ENCODE results near the gene TUBB. TPM values are rescaled to one million over a fixed set of nuclear protein-coding genes. Genes with fewer than 3 reads are reported as not detected.
"Not testable (repeated sequence)": the region's sequence is repeated elsewhere in the genome, so short reads cannot be mapped to it uniquely, and the experiment has no call there.

Gene TUBB
- total and polyA plus RNA-seq, 9 of the 15 experiments (the other 6 are each of a cell fraction or from before 2014, with no cell fraction given) = 971 to 2,870 (median 1,478) TPM

- ChIA-PET CTCF (ENCODE audit: low intra/inter-chr PET ratio) (interaction anchor here (0.8 to 5.0 kb wide), 7 partner anchors 9 to 238 kb away, joined by 3 to 92 read pairs (median 9); partner anchors contain the start of gene DHX16), POLR2A (interaction anchor here (0.6 to 27.1 kb wide), 17 partner anchors 7 to 387 kb away, joined by 3 to 524 read pairs (median 4); partner anchors contain the start of genes GTF2H4 and NRM)
- Histone ChIP-seq H3K36me3 (ENCODE audit: control insufficient read depth, insufficient read depth, low read length) (peaks cover 52% of the 10 kb centered on the region), H3K27ac (ENCODE audit: extremely low read depth, low read depth, low read length) (peak overlapping the region; percentile 91), H4K20me1 (replicated peaks; ENCODE audit: control insufficient read depth, insufficient read depth, low read length) (peaks cover 44% of the 10 kb centered on the region), H3K79me2 (ENCODE audit: control insufficient read depth, insufficient read depth, low read length) (peaks cover 82% of the 10 kb centered on the region), H3K4me2 (ENCODE audit: insufficient read depth, low read length) (peak overlapping the region; percentile 98), H3K9ac (ENCODE audit: insufficient read depth in 1 of 2, low read depth in 2 of 2, low read length in 2 of 2) (peak overlapping the region; percentile 96), H3K4me3 (peak overlapping the region; percentile 89), H3K4me1 (replicated peaks in 1 of 2; ENCODE audit: control insufficient read depth in 2 of 2, insufficient read depth in 2 of 2, low read length in 2 of 2) (peaks cover 19 to 21% of the 10 kb centered on the region in 2 experiments)
- TF ChIP-seq TFE3 (CRISPR knock-in tag; IDR thresholded peaks at IDR 0.05) (peak; percentile 42), HIVEP1 (CRISPR knock-in tag; IDR thresholded peaks at IDR 0.05) (0 out of 2 replicates have a peak, but pooled peaks have one; percentile 1), JUN (CRISPR knock-in tag; IDR thresholded peaks at IDR 0.05; ENCODE audit: borderline replicate concordance) (0 out of 2 replicates have a peak, but pooled peaks have one; percentile 26), SUPT5H (IDR thresholded peaks at IDR 0.05) (0 out of 2 replicates have a peak, but pooled peaks have one; percentile 41), NR2C2 (tag; IDR thresholded peaks at IDR 0.05) (0 out of 2 replicates have a peak, but pooled peaks have one; percentile 1), POLR2A (conservative IDR thresholded peaks at IDR 0.05) (peak; percentile 36; the same call in 1 of the 2 replicates), ZNF584 (CRISPR knock-in tag; IDR thresholded peaks at IDR 0.05; ENCODE audit: low read depth) (0 out of 2 replicates have a peak, but pooled peaks have one; percentile 43), EGR1 (conservative IDR thresholded peaks at IDR 0.05) (peak; percentile 46), RHOXF2B (CRISPR knock-in tag; conservative IDR thresholded peaks at IDR 0.05) (0 out of 2 replicates have a peak, but pooled peaks have one; percentile 20)
- not testable (repeated sequence) for H2AFZ ChIP-seq (ENCODE audit: low read depth, low read length); BruUV-seq (replicated peaks); H3K9me3 ChIP-seq (replicated peaks; ENCODE audit: control insufficient read depth, insufficient read depth, low read depth, low read length); FAIRE-seq; H3K9me1 ChIP-seq (ENCODE audit: control insufficient read depth, insufficient read depth, low read length); DNase-seq (ENCODE audit: extremely low read depth in 1 of 4, low spot score in 3 of 4); ATAC-seq; H3K27me3 ChIP-seq (ENCODE audit: control insufficient read depth in 2 of 2, insufficient read depth in 2 of 2, low read length in 2 of 2); TF ChIP-seq JUN (IDR thresholded peaks at IDR 0.05; ENCODE audit: borderline replicate concordance, low read depth, low read length); NR2C2 (CRISPR knock-in tag; IDR thresholded peaks at IDR 0.05)
- intact Hi-C loops (cut with micrococcal nuclease) (loop anchor here (1.0 kb wide), 1 partner anchor 43 kb away; no protein-coding TSS in a partner anchor), in situ Hi-C loops (cut with MboI) (loop anchor here (5.0 to 10.0 kb wide), 2 partner anchors 47 to 240 kb away; partner anchors contain the start of gene DHX16)
- under 1% methylated on average over 10 of the region's 10 CpGs for WGBS (ENCODE audit: insufficient coverage, low coverage, missing lambda C conversion rate)
Measured at GRCh38 chr6:30722025-30722279, 1.8 kb downstream of the TUBB start.

Data from K562 (cell line).